ENCODE results near the gene RRM2.

DNA sequence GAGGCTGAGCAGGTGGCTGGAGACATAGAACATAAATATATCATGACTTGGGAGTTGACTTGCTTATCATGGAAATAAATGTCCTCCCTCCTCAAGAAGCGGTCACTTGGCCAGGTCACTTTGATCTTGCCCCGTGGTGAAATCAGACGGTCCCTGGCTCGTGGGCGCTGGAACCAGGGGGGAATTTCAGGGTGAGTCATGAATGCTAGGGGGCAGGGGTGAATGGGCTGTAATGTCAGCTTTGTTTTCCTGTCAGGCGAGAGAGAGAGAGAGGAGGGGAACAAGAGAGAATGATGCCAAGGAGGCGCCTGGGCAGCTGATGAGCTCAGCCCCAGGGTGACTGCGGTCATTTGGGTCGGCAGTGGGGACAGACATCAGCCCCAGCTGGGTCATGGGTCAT lies 47.7 kb downstream of the RRM2 start:
- TF ChIP-seq, protein P1, sequence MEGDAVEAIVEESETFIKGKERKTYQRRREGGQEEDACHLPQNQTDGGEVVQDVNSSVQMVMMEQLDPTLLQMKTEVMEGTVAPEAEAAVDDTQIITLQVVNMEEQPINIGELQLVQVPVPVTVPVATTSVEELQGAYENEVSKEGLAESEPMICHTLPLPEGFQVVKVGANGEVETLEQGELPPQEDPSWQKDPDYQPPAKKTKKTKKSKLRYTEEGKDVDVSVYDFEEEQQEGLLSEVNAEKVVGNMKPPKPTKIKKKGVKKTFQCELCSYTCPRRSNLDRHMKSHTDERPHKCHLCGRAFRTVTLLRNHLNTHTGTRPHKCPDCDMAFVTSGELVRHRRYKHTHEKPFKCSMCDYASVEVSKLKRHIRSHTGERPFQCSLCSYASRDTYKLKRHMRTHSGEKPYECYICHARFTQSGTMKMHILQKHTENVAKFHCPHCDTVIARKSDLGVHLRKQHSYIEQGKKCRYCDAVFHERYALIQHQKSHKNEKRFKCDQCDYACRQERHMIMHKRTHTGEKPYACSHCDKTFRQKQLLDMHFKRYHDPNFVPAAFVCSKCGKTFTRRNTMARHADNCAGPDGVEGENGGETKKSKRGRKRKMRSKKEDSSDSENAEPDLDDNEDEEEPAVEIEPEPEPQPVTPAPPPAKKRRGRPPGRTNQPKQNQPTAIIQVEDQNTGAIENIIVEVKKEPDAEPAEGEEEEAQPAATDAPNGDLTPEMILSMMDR (IDR thresholded peaks at IDR 0.05), result no peak
- no peak for TF ChIP-seq POLR2A (IDR thresholded peaks at IDR 0.05)
- TF ChIP-seq POLR2AphosphoS5 (IDR thresholded peaks at IDR 0.05), result no peak

Data from gastroesophageal sphincter (tissue), 3 donors.